GM04503 (cell line): Measurements from ENCODE around the gene IRF2BP2.

Experiments used
- DNase-seq: peaks from one replicate; pipeline ENCODE4 v3.0.0-alpha.2; 2012; ENCODE audit warnings: low read depth

Gene IRF2BP2

DNA sequence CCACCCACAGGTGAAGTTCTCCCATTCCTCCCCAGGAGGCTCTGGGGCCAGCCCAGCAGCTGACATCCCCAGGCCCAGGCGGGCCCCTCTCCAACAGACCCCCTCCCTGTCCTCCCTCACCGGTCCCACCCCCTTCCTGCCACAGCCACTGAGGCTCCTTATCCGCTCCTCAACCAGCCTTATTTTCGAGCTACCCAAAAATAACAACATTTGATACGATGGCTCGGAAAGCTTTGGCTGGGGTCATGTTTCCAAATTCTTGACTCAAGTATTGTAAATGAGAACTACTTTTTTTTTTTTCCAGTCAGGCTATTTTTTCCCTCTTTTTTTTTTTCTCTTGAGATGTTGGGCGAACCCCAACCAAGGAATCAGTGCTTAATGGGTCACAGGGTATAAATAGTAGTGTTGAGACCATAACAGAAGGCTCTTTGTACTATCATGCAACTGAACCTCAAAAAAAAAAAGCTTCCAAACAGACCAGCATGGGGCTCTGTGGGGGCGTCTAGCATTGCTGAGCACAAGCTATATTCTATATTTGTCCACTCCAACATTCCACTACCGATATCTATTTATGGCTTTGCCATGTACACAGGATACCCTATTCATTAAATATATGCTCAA is 27.2 kb downstream of the IRF2BP2 start:
- no peak for DNase-seq

- no peak for DNase-seq
Measured at GRCh38 chr1:234582186-234582585, 27.8 kb downstream of the IRF2BP2 start.

DNA sequence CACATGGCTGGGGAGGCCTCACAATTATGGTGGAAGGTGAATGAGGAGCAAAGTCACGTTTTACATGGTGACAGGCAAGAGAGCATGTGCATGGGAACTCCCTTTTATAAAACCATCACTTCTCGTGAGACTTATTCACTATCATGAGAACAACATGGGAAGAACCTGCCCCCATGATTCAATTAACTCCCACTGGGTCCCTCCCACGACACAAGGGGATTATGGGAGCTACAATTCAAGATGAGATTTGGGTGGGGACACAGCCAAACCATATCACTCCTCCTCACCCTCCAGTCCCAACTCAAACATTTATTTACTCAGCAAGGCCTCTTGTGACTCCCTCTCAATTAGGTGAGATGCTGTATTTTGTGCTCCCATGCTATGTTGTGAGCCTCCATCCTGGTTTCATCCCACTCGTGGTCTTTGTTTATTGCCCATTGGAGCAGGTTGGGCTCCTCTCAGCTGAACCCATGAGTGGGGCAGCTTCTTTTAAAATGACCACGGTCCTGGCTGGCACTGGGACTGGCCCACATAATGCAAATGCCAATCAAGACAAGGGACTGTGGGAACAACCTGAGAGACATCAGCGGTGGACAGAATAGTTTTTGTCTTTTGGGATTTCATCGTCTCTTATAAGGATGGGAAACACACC is 28.8 kb downstream of the IRF2BP2 start:
- DNase-seq, result no peak

DNA sequence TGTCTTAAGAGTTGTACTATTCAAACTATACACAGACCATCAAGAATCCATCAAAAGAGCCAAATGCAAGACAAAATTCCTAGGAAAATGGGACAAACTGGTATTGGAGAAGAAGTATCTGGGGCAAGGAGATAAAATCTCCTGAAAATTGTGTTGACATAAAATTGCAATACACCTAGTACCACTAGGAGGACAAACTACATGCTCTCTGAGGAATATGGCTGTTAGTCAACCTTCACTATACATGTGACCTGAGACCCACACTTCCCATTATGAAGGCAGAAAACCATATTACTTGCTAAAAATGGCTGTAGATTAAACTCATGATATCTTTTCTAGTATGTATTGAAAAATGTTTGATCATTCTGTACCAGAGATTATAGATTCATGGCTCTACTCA is 30.0 kb downstream of the IRF2BP2 start:
- DNase-seq, result no peak

- no peak for DNase-seq
Measured at GRCh38 chr1:234578735-234579134, 31.2 kb downstream of the IRF2BP2 start.

DNA sequence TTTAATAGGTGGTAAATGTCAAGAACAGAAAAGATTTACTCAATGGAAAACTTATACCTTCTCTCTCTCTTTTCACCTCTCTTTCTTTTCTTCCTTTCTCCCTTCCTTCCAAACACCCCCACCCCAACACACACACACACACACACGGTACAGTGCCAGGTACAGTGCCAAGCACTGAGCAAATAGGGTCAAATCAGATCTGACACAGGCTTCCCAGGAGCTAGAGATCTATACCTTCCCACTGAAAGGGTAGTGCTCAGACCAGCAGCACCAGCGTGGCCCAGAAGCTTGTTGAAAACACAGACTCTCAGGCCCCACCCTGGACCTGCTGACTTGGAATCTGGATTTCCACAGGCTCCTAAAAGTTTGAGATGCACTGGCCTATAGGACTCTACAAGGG is 31.9 kb downstream of the IRF2BP2 start:
- no peak for DNase-seq

DNA sequence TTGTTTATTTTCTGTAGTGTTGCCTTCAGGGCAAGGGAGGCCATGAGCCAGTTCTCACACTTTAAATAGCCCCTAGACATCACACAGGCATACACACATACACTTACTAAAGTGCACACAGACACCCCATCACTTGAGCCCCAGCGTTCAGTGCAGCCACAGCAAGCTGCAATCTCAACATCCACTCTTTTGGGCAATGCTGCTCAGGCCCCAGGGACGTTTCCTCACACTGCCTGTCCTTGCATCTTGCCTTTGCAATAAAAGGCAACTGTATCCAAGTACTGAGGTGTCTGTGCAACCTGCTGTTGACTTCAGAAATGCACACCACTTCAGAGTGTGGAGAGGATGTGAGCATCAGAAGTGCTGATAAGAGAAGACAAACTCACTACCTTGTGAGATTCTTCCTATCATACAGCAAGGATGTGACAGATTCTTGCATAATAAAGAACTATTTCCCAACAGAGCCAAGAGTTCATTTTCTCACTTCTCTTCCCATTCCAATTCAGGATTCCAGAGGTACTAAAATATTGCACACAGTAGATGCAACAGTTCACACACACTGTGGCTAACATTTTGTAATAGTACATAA is 36.2 kb downstream of the IRF2BP2 start:
- peak; percentile 45 for DNase-seq

- DNase-seq, result no peak
Measured at GRCh38 chr1:234572966-234573365, 37.0 kb downstream of the IRF2BP2 start.

GRCh38 chr1:234571702-234572101 is 38.3 kb downstream of the IRF2BP2 start:
- DNase-seq, result no peak

DNA sequence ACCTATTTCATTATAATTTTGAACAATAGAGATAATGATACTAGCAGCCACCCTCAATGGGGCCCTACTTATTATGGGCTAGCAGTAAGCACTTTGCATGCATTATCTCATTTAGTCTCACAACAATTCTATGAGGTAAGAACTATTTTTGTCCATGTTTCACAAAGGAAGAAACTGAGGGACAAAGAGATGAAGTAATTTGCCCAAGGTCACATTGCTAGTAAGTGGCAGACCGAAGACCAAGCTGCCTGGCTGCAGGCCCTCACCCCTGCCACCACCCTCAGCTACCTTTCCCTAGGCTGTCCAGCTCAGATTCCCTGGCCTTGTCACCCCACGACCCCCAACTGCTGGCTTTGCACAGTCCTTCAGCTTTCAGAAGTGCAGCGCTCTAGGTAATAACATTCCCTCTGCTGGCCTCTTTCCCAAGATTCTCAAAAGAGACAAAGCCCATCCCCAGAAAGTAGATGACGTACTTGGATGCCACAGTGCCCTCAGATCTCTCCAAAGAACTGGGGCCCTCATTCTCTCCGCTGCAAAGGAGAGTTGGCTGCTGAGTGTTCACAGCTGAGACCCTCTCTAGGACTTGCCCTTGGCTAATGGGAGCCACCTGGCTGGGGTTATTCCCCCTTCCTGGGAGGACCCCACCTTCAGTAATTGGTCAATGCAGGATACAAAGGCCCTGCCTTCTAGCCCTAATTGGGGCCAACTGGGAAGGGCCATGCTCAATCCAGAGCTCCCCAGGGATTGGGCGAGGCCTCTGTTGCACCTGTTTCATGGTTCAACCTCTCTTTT is 39.5 kb downstream of the IRF2BP2 start:
- DNase-seq, result no peak

GRCh38 chr1:234568345-234568744 is 41.6 kb downstream of the IRF2BP2 start:
- no peak for DNase-seq

- DNase-seq, result no peak
Measured at GRCh38 chr1:234565132-234565531, 44.8 kb downstream of the IRF2BP2 start.

DNA sequence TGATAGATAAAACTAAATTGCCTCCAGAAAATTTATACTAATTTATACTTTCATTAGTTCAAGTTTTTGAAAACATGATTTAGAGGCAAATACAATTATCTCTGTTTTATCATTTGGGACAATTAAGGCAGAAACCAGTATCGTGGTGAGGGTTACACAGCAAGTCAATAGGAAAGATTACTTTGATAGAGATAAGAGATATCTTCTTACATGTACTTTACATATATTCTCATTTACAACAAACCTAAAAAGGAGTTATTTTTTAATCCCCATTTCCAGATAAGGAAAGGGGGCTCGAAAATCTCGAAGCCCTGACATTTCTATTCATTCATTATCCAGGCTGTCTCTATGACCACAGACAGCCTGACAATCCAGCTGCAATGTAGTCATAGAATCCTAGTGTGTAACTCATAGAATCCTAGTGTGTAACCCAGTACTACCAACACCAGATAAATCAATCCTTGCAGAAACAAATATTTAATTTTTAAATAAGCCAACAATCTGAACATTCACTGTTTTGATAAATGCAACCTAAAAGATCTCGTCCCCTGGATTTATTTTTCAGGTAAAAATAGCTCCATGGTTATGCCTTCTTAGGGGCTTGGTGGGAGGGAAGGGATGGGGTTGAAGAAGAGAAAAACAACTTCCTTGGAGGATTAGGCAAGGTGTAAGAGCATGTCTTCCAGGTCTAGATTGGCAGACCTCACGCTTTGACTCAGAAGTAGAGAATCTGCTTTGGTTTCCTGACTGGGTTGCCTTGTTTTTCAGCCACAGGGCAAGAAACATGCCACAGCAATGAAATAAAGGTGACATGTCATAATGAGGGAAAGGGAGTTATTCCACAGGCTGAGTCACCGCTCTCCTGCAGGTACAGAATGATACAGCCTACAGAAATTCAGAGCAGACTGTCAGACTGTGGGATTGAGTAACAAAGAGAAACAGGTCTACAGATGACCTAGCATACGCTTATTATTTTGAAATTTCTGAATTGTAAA is 45.6 kb downstream of the IRF2BP2 start:
- DNase-seq, result peak; percentile 56

DNA sequence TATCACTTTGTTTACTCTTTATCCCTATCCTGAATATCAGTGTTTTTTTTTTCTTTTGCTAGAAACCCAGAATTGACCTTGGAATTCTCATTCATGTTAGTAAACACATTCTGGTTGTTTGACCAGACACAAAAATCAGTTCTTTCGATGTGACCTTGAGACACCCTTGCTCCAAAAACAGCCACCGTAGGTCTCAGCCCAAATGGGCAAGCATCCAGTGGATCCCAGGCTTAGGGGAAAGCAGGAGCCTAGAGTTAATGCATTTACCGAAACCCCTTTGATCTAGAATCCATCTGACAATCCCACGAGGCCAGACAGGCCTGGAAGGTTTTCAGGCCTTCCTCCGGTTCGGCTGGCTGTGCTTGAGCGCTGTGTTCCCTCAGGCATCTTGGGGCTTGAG is 47.6 kb downstream of the IRF2BP2 start:
- no peak for DNase-seq

- DNase-seq, result no peak
Measured at GRCh38 chr1:234561319-234561718, 48.7 kb downstream of the IRF2BP2 start.

DNA sequence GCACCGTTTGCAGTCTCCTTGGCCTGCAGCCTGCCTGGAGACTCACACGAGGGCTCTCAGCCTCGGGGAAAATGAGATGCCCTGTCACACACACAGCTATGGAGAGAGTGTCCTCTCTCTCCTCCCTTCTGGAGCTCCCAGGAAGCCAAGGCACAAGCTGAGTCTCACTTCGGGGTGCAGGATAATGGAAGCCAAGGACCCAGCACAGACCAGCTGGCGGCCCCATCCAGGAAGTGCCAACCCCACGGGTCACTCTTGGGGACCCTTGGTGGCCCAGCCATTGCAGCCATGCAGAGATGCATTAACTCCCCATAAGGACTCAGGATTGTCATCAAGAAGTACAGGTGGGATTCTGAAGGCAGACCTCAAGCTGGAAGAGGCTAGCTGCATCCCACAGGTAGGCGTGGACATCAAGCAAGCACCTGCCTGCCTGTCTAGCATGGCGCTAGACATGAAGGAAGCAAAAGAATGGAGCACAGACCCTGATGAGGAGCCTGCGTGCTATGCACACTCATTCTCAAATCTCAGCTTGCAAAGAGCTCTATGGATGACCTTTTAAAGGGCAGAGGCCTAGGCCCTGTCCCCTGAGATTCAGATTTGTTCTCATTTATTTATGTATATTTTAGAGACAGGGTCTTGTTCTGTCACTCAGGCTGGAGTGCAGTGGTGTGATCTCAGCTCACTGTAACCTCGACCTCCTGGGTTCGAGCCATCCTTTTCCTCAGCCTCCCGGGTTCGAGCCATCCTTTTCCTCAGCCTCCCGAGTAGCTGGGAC is 49.9 kb downstream of the IRF2BP2 start:
- no peak for DNase-seq

DNA sequence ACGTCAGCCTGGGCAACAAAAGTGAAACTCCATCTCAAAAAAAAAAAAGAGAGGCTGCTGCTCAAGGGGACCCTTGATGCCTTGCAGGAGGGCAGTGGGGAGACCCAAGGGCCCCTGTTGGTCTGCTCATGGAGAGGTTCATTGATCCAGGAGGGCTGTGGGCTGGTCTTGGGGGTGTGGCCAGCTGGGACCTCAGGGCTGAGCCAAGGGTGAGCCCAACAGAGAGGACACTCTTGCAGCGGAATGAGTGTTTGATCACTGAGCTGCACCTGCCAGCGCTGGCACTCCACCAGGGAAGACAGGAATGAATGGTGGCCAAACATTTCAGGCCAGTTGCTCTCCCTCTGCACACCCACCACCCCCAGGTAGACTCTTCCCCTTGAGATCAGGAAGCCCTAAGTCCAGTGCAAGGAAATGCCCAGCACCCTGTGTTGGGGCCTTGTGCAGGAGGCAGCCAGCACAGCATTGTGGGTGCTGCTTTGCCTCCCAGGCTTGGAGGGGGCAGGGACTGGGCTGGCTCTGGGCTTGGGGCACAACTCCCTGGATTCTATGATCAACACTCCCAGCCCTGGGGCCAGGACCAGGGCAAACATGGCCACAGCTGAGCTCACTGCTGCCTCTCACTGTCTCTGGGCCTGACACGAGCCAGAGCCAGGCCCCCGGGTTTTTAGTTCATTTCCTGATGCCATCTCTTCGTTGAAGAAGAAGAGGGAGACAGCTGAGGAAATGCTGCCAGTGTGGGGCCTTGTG is 50.7 kb downstream of the IRF2BP2 start:
- no peak for DNase-seq

- no peak for DNase-seq
Measured at GRCh38 chr1:234558330-234558836, 51.6 kb downstream of the IRF2BP2 start.

- no peak for DNase-seq
Measured at GRCh38 chr1:234556245-234556943, 53.6 kb downstream of the IRF2BP2 start.
